DOHH2 (cell line): Measurements from ENCODE around the gene AKIP1.

Experiments used
- EZH2phosphoT487 ChIP-seq: fragments of 200-600 bp; sonication (generic); IDR thresholded peaks from 2 replicates; pipeline ENCODE4 v1.6.1; 2017; ENCODE audit warnings: borderline replicate concordance, mild to moderate bottlenecking, antibody characterized with exemption, low read length, moderate library complexity, mixed read lengths
- TF ChIP-seq, protein P1 (sequence below): fragments of 200-600 bp; sonication (generic); IDR thresholded peaks from one replicate; pipeline ENCODE4 v1.5.1; 2014; ENCODE audit warnings: antibody characterized with exemption, mild to moderate bottlenecking, low read depth, low read length; ENCODE audit not compliant: poor library complexity, severe bottlenecking

DNA sequence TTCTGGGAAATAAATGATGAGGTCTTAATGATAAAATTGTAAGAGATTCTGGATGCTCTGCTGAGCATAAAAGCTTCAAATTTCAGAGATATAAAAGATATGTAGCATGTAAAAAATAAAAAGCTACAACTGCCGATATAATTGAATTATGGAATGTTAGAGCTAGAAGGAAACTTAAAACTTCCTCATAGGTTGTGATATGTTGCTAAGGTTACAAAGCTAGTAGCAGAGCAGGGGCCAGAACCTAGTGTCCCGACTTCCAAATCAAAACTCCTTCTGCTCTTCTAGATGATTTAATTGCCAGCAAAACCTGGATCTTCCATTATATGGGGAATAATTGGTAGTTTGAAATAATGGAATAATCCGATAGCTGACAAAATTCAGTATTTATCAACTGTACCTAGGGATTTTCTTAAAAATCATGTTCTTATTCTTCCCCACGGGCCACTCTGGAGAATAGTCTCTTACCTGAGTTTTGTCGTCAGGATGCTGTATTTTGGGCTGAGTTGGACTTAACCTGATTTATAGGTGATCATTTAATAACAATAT lies 31.6 kb downstream of the AKIP1 start, which contains the start of gene ASCL3:
- TF ChIP-seq, protein P1, sequence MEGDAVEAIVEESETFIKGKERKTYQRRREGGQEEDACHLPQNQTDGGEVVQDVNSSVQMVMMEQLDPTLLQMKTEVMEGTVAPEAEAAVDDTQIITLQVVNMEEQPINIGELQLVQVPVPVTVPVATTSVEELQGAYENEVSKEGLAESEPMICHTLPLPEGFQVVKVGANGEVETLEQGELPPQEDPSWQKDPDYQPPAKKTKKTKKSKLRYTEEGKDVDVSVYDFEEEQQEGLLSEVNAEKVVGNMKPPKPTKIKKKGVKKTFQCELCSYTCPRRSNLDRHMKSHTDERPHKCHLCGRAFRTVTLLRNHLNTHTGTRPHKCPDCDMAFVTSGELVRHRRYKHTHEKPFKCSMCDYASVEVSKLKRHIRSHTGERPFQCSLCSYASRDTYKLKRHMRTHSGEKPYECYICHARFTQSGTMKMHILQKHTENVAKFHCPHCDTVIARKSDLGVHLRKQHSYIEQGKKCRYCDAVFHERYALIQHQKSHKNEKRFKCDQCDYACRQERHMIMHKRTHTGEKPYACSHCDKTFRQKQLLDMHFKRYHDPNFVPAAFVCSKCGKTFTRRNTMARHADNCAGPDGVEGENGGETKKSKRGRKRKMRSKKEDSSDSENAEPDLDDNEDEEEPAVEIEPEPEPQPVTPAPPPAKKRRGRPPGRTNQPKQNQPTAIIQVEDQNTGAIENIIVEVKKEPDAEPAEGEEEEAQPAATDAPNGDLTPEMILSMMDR: no peak
- TF ChIP-seq EZH2phosphoT487: no peak
